Stimulated activated CD4-positive, alpha-beta T cell treated with anti-CD3 and anti-CD28 coated beads, Interleukin-2, amount 100 ng/mL, for 4 hours (primary cell): ENCODE results near the gene LRRC8C.

Experiments
- DNase-seq: peaks from one replicate; pipeline ENCODE4 v3.0.0-alpha.2; 2020; ENCODE audit warnings: low read depth

The LRRC8C gene

GRCh38 chr1:89633800-89634625, 1.1 kb downstream of the LRRC8C start:
- DNase-seq: peak; percentile 52

- DNase-seq: no peak
These were observed 3.2 kb downstream of the LRRC8C start for GRCh38 chr1:89635825-89636815.

GRCh38 chr1:89637496-89637895, 4.6 kb downstream of the LRRC8C start:
- DNase-seq: no peak

- DNase-seq: no peak
These were observed 7.5 kb downstream of the LRRC8C start for GRCh38 chr1:89640440-89640839.

GRCh38 chr1:89641781-89642180, 8.9 kb downstream of the LRRC8C start:
- no peak for DNase-seq

- no peak for DNase-seq
These were observed 10.7 kb downstream of the LRRC8C start for GRCh38 chr1:89643577-89643976.

GRCh38 chr1:89644119-89644814, 11.3 kb downstream of the LRRC8C start:
- DNase-seq: no peak

- no peak for DNase-seq
These were observed 13.3 kb downstream of the LRRC8C start for GRCh38 chr1:89646259-89646658.

- DNase-seq: no peak
These were observed 16.9 kb downstream of the LRRC8C start for GRCh38 chr1:89649783-89650182.

- no peak for DNase-seq
These were observed 19.5 kb downstream of the LRRC8C start for GRCh38 chr1:89652373-89652772.

- DNase-seq: no peak
These were observed 25.0 kb downstream of the LRRC8C start for GRCh38 chr1:89657886-89658285.

- DNase-seq: no peak
These were observed 26.6 kb downstream of the LRRC8C start for GRCh38 chr1:89659322-89660081.

GRCh38 chr1:89660224-89661061, 27.5 kb downstream of the LRRC8C start:
- no peak for DNase-seq

- no peak for DNase-seq
These were observed 33.0 kb downstream of the LRRC8C start for GRCh38 chr1:89665941-89666340.

GRCh38 chr1:89666640-89667039, 33.7 kb downstream of the LRRC8C start:
- no peak for DNase-seq

- DNase-seq: no peak
These were observed 34.8 kb downstream of the LRRC8C start for GRCh38 chr1:89667691-89668090.

- DNase-seq: no peak
These were observed 36.0 kb downstream of the LRRC8C start for GRCh38 chr1:89668961-89669360.

GRCh38 chr1:89669441-89669840, 36.5 kb downstream of the LRRC8C start:
- DNase-seq: no peak

GRCh38 chr1:89670163-89670562, 37.2 kb downstream of the LRRC8C start:
- no peak for DNase-seq

- no peak for DNase-seq
These were observed 37.8 kb downstream of the LRRC8C start for GRCh38 chr1:89670711-89671110.
